Measurements from ENCODE around the gene SMOC1.

SMOC1 gene

DNA sequence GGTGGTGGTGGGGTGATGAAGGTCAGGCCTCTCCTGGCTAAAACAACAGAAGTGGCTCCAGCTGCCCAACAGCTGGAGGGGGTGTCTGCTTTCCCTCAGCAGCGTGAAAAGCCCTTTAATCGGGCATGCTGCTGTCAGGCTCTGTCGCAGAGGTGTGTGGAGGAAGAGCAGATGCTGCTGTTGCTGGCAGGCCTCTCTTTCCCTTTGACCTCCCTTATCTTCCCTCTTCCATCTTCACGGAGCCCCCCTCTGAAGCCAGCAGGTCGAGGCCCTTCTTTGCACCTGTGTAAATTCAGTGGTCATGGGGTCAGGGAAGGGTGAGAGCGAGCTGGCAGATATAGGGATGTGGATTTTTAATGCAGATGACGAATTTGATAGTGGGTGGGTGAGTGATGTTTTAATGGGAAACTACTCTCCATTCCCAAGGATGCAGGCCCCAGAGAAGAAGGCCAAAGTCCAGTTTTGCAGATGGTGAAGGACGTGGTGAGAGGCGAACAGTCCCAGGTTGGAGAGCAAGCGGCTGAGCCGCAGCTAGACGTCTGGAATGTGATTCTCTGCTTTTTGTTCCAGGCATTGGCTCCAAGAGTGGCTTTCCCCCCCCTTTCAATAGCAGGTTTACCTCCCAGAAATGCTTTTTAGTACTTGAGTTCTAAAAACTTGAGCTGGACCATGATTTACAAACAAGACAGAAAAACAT is 64.0 kb downstream of the SMOC1 start:
- no peak for DNase-seq

DNA sequence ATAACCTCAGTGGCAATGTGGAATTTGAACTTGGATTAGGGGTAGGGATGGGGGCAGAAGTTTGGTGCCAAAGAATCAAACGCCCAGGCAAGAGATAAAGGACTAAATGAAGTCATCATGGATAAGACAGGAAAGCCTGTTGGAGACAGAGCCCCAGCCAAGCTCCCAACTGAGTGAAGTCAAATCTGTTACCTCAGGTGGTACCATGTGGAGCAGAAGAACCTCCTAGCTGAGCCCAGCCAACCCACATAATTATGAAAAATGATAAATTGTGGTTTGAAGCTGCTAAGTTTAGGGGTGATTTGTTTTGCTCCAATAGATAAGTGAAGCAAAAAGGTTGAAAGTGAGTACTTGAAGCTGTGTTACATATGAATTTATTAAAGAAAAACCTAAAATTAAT is 66.1 kb downstream of the SMOC1 start:
- no peak for DNase-seq

DNA sequence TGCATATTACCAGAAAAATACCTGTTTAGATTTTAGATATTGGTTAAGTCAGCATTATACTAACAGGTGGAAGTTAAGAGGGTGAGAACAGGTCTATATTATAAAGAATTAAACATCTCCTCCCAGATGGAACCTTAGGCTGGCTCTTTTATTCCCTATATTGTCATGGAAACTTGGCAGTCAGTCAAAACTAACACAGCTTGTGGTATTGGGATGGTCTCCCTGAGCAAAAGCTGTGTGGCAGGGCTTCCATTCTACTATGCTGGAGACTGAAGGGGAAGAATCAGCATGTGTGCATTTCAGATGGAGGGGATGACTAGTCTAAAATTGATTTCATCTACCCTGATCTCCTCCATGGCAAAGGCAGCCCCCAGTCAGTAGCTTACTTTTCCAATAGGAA is 66.7 kb downstream of the SMOC1 start:
- DNase-seq, result no peak

DNA sequence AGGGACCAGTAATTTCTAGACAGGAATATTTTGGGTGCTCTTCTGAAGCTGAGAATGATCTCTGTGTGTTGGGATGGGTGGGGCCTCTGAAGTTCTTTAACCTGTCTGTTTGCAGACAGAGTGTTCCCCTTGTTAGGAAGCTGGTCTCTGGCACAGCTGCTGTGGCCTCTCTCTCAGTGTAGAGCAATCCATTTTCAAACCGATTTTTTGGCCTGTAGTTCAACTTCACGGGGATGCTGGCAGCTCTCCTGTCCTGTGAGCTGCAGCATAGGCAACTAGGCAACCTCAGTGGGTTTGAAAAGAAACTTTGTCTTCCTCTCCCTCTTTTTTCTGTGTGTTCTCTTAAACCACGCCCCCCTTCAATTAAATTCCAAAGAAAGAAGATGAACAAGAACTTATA is 69.1 kb downstream of the SMOC1 start:
- no peak for DNase-seq

DNA sequence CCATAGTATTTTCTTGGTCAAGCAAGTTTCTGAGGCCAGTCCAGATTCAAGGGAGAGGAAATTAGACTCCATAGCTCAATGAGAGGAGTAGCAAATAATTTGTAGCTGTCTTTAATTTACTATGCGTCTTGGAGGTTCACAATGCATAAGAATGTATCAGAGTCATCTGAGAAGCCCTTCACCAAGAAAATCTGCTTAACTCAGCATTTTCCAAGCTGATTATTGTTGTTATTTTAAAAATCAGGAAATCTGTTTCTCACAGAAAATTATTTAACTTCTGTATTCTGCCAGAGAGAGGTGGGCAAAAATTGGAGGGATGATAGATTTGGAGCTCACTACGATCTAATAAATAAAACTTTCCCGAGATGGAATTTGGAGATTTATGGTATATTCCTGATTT is 72.0 kb downstream of the SMOC1 start:
- DNase-seq, result no peak

DNA sequence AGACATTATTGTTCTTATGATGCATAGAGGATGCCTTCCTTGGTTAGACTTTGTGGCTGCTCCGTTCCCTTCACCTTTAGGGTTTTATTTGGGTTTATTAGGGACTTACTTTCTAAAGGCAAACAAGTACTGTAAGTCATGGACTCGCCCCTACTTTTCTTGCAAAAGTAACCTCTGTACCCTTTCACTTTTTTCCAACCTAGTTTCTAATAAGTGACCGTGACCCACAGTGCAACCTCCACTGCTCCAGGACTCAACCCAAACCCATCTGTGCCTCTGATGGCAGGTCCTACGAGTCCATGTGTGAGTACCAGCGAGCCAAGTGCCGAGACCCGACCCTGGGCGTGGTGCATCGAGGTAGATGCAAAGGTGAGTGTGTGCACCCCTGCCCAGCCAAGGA is 72.7 kb downstream of the SMOC1 start:
- no peak for DNase-seq

DNA sequence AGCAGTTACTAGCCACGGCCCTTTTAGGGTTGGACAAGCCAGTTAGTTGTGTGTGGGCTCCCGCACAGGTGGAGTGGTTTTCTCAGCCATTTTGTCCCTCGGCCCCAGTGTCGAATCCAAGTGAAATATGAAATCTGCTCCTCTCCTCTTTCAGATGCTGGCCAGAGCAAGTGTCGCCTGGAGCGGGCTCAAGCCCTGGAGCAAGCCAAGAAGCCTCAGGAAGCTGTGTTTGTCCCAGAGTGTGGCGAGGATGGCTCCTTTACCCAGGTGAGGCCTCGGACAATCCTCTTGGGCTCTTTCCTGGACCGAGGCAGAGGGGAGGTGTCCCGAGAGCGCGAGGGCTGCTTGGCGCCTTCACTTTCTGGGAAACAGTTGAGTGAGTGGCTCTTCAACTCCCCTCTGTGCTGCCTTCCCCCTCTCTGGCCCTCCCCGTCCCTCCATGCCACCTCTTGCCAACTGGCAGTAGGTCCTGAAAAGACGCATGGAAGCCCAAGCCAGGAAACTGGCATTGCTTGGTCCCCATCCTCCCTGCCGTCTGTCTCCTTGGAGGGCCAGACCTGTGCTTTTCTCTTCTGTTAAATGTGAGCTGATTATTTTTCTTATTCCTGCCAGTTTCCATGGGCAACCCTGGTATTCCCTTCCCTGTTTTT is 74.2 kb downstream of the SMOC1 start:
- DNase-seq, result no peak

DNA sequence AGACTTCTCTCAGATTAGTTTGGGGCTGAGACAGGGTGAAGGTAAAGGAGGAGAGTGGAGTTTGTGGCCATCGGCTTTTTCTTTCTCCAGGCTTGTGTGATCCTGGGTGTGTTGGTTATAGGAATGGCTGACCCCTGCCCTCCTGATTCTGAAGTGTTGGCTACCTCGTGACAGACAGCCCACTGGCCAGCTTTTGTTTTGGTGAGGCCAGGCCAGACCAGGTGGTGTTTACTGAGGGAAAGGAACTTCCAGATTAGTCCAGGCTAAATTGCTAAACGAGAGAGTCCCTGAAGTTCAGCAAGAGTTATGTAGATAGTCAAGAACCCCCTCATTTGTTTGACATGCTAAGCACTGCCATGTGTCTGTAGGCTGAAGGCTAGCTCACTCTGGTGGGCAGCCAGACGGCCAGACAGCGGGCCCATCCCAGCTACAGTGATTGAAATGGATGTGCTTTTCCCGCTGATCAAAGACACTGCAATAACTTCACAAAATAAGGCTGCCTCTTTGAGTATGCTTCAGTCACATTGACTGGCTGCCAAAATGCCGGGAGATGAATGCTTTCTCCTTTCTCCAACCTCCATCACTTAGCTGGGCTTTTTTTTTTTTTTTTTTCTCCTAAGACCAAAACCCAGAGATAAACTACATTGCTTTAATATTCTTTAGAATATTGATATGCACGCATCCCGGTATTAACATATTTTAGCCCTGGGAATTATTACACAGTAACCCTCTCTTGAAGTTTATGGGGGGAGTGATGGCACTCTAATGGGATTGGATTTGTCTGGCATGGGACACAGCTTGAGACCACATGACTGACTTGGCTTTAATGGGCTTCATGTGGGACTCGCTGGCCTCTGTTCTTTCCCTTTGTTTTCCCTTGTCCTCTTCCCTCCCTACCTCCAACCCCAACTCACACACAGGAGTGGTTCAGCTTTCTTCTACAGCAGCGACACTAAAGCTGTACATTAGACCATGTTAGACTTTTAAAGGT is 76.9 kb downstream of the SMOC1 start:
- no peak for DNase-seq

DNA sequence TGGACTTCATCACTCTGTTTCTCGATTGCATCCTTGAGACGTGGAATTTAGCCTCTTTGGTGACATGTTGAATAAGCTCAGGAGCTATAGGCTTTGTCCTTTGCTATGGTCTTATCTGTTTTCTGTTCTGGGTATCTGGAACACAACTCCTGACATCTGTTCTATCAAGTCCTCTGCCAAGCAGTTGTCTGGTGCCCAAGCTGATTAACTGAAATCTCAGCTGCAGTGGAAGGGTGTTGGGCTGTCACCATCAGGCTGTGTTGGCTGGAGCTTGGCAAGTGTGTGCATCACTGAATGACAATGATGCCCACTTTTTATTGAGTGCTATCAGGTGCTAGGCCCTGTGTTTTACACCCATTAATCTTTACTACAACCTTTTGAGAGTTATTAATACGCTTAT is 77.8 kb downstream of the SMOC1 start:
- DNase-seq, result no peak

DNA sequence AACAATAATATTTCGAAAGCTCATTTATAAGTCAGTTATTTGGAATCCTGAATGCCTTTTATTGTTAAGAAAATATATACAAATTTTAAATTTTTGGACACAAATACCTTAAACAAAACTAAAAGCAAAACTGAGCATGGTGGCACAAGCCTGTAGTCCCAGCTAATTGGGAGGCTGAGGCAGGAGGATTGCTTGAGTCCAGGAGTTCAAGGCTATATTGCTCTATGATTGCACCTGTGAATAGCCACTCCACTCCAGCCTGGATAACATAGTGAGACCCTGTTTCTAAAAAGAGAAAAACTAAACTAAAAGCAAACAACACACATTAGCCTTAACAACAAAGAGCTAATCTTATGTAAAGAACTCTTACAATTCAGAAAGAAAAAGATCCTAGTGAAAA is 78.8 kb downstream of the SMOC1 start:
- DNase-seq, result no peak

DNA sequence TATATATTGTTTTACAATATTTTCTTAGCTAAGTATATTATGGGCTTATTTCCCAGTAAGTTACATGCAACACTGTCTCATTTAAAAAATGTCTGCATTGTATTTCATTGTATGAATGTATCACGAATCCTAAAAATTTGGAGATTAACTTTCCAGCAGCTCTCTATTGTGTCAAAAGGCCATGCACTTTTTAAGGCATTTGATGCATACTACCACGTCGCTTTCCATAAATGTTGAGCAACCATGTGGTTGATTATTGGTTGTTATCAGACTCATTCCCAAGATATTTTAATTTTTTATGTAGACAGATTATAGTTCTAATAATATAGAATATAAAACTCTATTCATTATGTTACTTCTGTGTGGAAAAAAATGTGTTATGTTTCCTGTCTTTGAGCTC is 79.9 kb downstream of the SMOC1 start:
- no peak for DNase-seq

DNA sequence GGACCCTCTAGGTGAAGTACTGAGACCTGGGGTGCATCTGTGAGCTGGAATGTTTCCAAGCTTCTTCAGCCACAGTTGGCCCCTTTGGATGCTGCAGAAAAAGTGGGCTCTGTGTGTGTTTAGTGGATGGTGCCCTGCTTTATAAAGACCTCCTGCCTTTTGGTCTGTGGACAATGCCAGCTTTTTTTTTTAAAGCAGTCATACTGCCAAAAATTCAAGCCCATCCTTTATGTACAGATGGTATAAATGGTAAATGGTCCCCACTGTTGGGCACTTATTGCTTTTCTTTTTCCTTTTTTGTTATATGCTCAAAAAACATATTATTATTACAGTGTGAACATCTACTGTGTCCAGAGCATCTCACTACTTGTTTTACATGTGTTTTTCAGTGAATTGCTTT is 81.1 kb downstream of the SMOC1 start:
- DNase-seq, result no peak

DNA sequence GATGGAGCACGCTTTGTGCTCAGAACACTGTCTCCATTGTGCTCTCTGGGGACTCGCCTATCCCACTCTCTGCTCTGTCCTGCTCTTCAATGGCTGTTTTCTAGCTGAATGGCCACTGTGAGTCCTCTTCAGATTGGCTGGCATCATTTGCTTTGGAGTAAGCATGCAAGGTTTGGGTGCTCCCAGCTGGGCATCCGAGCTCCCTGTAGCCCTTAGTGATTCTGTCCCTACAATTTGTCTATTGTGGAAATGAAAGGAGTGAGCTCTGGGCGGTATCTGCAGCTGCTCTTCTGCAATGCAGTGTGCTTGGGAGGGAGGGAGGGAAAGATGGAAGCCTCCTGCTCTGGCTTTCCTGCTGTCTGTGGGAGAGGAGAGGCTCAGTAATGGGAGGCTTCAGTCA is 84.8 kb downstream of the SMOC1 start:
- DNase-seq, result no peak

DNA sequence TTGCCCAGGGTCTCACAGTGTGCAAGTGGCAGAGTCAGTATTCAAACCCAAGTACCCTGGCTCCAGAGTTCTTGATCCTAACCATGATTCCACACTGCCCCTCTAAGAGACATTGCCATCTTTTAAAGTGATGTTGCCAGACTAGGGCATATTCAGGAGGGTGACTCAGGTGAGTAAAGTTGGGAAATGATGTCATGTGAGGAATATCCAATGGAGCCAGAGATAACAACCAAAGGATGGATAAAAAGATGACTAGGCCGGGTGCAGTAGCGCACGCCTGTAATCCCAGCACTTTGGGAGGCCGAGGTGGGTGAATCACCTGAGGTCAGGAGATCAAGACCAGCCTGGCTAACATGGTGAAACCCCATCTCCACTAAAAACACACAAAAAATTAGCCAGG is 85.6 kb downstream of the SMOC1 start:
- no peak for DNase-seq

DNA sequence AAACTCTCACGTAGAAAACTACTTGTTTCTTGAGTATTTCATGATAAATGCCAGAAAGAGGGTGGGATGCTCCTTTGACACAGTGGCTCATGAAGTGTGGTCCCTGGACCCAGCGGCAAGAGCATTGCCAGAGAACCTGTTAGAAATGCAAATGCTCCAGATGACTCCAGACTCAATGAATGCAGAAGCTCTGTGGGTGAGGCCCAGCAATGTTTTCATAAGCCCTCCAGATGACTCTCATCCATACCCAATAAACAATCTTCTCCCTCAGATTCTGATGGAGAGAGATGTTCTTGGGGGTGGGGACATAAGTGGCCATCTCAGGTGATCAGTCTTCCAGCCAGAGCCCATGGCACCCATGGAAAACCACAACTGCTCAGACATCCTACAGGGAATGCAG is 88.9 kb downstream of the SMOC1 start:
- no peak for DNase-seq

DNA sequence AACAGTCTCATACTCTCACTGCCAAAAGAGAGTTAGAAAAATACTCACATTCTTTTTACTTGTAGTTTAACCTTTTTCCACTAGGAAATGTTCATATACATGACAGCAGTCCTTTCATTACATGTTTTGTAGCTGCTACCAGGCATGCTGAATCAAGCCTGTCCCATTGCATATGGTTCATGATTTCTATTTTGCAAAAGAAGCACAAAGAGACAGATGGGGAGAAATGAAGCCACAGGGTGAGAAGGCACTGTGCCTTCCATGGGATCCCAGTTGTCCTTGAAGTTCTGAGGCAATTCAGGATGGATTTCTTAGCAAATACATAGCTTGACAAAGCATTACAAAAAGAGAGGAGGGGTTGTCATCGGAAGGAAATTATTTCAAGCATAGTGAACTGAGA is 89.5 kb downstream of the SMOC1 start:
- no peak for DNase-seq

DNA sequence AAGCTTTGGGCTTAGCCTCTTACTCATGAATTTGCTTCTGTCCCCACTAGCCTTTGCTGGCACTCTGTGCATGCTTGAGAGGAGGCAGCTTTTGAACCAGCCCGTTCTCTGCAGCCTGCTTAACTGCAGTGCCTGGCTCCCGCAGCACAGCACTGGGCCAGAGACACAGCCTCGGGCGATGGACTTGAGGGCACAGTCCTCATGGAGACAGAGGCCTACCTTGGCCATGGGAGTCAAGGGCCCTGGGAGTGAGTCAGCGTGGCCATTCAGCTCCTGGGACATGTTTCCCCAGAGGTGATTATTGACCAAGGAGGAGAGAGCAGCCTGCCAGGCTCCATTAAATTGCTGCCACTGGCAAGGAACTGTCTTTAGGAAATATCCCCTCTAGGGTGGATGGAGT is 93.5 kb downstream of the SMOC1 start:
- DNase-seq, result no peak

DNA sequence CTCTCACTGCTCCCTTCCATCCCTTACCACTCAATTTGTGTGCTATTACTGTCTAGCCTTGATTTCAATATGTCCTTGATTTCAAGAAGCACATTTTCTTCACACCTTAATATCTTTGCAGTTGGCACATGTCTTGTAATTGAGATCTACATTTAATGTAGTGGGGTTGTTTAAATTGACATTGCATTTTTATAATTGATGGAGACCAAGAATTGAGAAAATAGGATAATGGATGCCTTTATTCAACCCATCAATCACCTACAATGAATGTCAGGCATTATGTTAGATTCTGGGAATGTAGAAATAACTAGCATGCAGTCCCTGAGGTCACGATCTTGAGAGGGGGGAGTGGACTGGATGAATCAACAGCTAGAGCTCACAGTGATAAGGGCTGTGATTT is 94.6 kb downstream of the SMOC1 start:
- no peak for DNase-seq

DNA sequence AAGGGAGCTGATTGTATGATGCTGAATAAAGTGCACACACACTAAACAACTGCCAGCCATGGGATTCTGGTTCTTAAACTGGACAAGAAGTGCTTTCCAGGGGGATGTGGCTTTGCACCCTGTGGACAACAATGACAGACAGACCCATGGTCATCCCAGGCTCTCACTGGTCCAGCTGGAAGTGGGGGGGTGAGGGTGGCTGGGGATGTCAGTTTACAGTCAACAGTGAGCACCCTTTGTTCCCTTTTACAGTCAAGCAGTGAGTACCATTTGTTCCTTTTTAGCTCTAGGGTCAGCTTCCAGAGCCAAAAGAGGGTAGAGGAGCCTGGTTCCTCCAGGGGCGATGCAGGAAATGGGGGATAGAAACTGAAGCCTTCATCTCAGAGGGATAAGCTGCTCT is 100.7 kb downstream of the SMOC1 start:
- DNase-seq, result no peak

DNA sequence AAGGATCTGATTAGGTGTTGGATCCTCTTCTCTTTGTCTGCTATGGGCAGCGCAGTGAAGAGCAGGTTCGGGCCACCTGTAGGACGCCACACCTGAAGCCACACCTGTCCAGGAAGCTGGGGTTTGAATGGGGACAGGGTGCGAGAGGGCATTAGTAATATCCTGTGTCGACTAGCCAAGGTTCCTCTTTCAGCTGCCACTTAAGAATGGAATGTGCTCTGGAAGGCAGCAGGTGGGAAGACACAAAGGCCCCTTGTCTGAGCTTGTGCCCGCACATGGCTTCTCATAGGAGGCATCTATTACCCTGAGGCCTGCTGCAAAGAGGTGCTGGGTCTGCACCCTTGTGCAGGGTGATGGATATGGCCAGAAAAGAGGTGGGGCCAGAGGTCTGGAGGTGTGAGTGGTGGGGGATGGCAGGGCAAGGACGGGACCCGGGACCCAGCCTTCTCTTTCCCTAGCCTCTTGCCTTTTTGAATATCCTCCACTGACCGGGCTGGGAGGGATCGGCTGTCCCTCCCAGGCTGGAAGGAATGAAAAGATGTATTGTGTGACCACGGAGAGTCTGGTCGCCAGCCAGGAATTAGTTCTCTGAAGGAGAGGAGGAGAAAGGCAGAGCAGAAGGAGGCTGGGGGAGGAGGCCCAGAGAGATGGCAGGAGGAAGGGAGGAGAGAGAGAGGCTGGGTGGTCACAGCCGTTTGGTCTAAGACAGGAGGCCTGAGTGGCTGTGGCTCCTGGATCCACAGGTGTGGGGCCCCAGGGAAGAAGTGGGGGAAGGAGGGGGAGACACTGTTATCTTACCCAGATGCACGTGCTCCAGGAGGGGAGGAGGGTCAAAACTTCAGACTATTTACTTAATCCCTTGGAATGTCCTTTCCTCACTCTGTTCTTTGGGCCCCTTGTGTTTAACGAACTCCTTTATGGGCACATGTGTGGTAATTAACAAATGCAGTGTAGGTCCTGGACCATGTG is 101.5 kb downstream of the SMOC1 start:
- no peak for DNase-seq

DNA sequence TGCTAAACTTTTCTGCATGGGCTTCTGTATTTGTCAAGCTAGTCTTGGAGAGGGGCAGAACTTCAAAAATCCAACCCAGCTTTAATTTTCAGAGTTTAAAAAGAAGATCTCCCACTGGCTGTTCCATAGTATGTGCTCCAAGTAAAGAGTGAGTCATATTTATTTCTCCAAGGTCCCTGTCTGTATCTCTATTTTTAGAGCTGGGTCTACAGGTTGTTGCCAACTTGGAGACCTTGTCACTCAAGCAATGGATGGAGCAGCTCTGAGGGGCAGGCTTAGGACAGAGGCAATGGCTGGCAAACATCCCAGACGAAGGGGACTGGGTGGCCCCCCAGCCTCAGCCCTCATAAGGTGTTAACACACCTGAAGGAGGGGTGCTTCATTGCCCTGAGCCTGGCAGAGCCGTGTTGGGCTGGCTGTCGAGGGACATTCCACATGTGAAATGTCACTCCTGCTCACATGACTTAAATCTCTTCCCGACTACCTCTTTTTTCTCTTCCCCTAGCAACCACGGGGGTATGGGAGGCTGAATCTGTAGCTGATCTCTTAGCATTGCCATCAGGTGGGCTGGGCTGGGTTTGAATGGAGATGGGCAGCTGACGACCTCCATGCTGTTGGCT is 103.1 kb downstream of the SMOC1 start:
- no peak for DNase-seq

DNA sequence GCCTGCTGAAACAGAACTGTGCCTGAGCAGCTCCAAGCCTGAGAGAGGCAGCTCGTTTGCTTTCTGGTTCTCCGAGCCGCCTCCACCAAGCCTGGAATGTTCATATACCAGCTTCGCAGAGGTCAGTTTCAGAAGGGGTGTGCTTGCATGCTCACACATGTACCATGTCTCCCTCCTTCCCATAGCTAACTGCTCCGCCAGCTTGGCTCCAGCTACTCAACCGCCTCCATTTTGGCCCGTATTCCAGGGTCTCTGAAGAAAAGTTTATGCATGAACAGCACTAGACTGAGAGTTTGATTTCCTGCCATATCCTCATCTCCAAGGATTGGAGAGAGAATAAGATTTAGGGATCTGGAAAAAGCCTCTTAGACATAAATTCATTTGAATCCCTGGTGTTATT is 103.7 kb downstream of the SMOC1 start:
- DNase-seq, result no peak
